Endothelial cell of umbilical vein (primary cell): ENCODE measurements around the gene PTGER2.

Experiments
- CTCF ChIP-seq, 2 donors: IDR thresholded peaks; 1 replicate in 1 of 2; 2 replicates in 1 of 2; pipeline ENCODE4 v1.5.1; 2011; ENCODE audit warnings: low read length in 2 of 2, mild to moderate bottlenecking in 2 of 2, moderate library complexity in 2 of 2, control low read depth in 1 of 2, inconsistent platforms in 1 of 2, low read depth in 1 of 2; ENCODE audit not compliant: insufficient read depth in 1 of 2; ENCODE audit errors: extremely low read depth in 1 of 2
- EZH2 ChIP-seq: IDR thresholded peaks from 2 replicates; pipeline ENCODE4 v1.6.1; 2012; ENCODE audit warnings: borderline replicate concordance, low read depth, mild to moderate bottlenecking, moderate library complexity, low read length, inconsistent platforms; ENCODE audit not compliant: severe bottlenecking
- MYC ChIP-seq: IDR thresholded peaks from one replicate; pipeline ENCODE4 v1.6.1; 2011; ENCODE audit warnings: mild to moderate bottlenecking, low read depth, low read length
- POLR2A ChIP-seq: IDR thresholded peaks from 2 replicates; pipeline ENCODE4 v1.6.1; 2012; ENCODE audit warnings: low read depth, mild to moderate bottlenecking, control low read depth, low read length
- POLR2AphosphoS5 ChIP-seq: IDR thresholded peaks from 2 replicates; pipeline ENCODE4 v1.6.1; 2012; ENCODE audit warnings: low read depth, mild to moderate bottlenecking, control low read depth, low read length, moderate library complexity; ENCODE audit not compliant: insufficient read depth

DNA sequence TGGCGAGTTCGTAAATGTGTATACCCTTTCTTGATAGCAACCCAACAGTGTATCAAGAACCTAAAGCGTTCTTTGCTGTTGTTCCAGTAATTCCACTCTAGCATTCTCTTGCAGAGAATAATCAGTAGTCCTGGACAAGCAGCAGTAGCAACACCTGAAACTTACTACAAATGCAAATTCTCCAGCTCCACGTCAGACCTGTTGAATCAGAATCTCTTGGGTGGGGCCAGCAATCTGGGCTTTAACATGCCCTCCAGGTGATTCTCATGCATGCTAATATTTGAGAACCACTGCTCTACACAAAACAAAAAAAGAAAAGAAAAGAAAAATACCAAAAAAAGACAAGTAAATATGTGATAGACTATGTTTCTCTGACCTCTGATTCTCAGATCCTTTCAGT, 36.6 kb upstream of the PTGER2 start:
- TF ChIP-seq CTCF (IDR thresholded peaks at IDR 0.05; ENCODE audit: extremely low read depth in 1 of 2, insufficient read depth in 1 of 2, low read depth in 1 of 2, low read length in 2 of 2) (no peak), MYC (no peak), EZH2 (no peak), POLR2A (no peak), POLR2AphosphoS5 (no peak)
